Natural killer cell (primary cell): ENCODE data around the gene ZNF658. TPM values are rescaled to one million over a fixed set of nuclear protein-coding genes. Genes with fewer than 3 reads are reported as not detected.

Experiments used
- total RNA-seq, 4 donors: library from RNA; stranded (reverse); fragments of 120-200 nt in 1 of 4; gene quantifications; one replicate each; pipeline versions ENCODE4 v1.2.3 to v1.2.4, GENCODE V29; 2013 to 2022

The ZNF658 gene
- total RNA-seq, 3 donors from 2014 or later (not counting 1 experiment from before 2014, with no cell fraction given), result 0.97 to 1.6 (median 1.3) TPM

Other genes with a start within 250 kb of the ZNF658 start
- gene SPATA31A3, start 91.8 kb downstream of the ZNF658 start, total RNA-seq, result not detected